NCI-H226 (cell line): ENCODE results near the gene STRAP.

Experiments
- DNase-seq: peaks from one replicate; pipeline ENCODE4 v3.0.0-alpha.2; 2015

Gene STRAP, protein sequence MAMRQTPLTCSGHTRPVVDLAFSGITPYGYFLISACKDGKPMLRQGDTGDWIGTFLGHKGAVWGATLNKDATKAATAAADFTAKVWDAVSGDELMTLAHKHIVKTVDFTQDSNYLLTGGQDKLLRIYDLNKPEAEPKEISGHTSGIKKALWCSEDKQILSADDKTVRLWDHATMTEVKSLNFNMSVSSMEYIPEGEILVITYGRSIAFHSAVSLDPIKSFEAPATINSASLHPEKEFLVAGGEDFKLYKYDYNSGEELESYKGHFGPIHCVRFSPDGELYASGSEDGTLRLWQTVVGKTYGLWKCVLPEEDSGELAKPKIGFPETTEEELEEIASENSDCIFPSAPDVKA

DNA sequence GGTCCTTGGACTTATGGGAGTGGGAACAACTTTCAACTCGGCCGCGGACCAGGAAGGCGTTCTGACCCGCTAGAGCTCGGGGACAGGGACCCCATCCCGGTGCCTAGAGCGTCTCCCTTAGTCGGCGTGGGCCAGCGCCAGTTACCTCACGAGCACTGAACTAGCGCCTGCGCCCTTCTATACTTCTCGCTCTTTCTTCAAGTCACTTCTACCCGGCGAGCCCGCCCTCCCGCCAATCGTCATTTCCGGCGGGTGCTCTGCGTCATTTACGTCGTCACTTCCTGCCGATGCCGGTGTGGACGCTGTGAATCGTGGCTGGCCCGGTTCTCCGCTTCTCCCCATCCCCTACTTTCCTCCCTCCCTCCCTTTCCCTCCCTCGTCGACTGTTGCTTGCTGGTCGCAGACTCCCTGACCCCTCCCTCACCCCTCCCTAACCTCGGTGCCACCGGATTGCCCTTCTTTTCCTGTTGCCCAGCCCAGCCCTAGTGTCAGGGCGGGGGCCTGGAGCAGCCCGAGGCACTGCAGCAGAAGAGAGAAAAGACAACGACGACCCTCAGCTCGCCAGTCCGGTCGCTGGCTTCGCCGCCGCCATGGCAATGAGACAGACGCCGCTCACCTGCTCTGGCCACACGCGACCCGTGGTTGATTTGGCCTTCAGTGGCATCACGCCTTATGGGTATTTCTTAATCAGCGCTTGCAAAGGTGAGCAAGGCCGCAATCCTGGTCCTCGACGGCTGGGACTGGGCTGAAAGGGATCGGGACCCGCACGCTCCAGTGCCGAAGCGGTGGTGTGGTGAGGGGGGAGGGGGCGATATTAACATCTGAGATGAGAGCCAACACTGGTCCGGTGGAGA is at the start of gene STRAP:
Gene STRAP (plus strand): TSS at position 270 of the 854 bp plus-strand sequence. CDS start 321 bp downstream, at position 591.
- peak; percentile 95 for DNase-seq

DNA sequence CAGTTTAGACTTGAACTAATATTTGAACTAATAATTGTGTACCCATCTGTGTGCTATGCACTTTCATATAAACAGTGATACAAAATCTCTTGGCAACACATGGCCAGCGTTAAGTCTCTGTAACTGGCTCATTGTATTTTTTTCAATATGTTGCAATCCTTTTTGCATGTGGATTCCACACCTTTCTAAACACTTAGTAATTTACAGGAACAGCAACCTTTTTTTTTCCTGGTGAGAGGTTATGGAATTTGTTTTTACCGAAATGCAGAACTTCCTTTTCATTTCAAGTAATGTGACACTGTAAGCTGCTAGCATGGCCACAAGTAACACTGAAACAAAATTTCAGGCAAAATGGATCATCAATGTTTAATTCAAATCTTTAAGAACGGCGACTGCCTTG is 47.6 kb upstream of the STRAP start:
- no peak for DNase-seq

DNA sequence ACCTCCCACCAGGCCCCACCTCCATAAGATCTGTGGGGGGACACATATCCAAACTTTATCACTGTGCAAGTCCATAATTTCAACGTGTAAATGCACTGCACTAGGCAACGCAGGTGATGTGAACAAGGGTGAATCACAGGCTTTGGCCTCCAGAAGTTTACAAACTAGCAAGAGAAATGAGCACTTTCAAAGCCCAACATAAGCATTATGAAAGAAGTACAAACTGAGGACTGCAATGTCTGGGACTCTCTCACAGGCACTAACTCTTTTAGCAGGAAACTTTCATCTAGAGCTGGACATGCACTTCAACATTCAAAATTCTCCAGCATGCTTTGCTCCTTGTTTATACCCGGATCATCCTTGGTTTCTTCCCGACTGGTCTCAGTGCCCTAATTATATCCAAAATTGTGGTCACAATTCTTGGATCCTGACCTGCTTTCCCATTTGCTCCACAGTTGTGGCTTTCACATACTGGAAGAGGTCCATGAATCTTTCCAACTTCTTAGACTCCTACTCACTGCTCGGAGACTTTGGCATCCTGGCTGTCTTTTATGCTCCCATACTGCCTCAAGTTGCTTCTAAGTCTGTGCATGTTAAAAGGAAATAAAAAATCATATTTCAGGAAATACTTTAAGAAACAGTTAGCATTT is 44.9 kb upstream of the STRAP start:
- peak; percentile 22 for DNase-seq

DNA sequence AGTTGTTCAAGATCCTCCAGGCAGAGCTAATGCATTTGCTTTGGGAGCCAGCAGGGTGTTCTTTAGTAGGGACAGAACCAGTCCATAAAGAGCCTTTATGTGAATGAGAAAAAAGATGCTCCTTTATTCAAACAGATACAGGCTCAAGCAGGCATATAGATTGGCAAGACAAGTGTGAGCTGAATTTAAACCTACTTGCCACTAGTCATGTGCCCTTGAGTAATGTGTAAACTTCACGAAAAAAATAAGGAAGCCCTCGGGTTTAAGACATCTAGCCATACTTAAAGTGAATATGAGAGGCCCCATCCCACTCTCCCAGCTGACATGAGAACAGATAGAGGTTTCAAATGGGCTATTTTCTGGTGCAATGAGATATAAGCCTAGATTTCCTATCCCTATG is 43.1 kb upstream of the STRAP start:
- DNase-seq = no peak

DNA sequence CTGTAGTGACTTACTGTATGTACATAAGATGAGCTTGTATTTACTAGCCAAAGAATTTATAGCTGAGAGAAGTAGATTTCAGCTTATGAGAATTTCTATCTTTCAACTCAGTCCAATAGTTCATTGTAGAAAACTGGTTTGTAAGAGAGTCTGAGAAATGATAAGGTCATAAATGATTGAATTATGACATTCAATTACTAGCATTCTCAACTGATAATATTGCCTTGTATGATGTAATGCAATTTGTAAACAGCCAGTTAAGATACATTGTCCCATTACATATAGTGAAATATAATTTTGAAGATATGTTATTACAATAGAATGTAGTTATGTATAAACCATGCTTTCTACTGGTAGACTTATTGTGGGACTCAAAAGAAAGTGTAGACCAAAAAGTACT is 42.5 kb upstream of the STRAP start:
- DNase-seq = no peak

DNA sequence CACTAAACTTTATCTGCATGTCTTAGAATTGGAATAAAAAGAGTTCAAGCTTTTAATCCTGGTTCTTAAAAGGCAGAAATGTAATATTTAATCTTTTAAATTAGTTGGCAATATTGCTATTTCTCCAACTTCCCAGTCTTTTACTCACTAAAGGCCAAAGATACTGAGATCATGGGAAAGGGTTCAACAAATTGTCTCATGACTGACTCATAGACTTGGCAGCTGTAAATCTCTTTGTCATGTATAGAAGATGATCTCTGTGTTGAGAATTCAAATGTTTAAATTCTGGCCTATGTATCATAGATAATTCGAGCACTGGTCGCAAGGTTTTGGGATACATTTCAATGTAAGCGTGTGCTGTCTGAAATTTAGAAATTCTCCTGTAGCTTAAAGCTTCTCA is 40.1 kb upstream of the STRAP start:
- peak; percentile 83 for DNase-seq

DNA sequence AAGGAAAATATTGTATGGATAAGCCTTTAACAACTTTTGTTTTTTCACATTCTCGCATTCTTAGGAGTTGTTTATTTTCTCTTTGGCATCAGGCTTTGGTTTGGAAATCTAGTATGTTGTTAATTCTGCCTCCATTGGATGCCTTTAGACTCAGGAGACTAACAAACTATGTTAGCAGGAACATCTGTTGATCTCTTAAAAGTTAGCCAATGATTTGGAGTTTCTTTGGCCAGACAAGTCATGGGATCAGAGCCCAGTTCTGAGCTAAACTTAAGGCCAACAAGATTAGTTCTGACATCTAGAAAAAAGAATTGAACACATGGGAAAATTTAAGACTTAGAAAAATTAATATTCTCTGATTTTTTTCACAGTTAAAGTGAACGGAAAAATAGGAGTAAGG is 35.3 kb upstream of the STRAP start:
- no peak for DNase-seq

DNA sequence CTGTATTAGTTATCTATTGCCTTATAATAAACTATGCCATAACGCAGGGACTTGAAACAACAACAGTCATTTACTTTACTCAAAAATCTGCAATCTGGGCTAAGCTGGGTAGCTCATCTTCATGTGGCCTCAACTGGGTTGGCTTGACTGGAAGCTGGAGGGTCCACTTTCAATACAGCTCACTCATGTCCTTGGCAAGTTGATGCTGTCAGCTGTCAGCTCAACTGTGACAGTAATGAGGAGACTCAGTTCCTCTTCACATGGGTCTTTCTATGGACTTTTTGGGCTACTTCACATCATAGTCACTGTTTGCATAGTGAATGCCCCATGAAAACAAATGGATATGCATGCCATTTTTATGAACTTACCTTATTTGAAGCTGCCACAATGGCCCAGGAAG is 33.6 kb upstream of the STRAP start:
- no peak for DNase-seq

DNA sequence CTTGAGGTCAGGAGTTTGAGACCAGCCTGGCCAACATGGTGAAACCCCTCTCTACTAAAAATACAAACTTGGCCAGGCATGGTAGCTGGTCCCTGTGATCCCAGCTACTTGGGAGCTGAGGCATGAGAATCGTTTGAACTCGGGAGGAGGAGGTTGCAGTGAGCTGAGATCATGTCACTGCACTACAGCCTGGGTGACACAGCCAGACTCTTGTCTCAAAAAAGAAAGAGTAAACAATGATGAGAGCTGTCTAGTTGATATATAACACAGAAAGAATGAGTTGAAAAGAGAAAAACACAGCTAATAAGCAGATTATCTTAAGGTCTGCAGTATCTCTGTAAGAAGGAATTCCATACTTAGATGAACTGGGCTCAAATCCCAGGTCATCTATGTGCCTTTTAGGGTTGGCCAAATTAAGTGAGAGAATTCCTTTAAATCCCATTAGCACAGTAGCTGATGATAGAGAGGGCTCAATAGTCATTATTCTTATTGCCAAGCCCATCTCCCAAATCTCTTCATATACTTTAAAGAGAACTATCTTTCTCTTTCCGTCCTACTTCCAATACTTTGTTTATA is 31.1 kb upstream of the STRAP start:
- no peak for DNase-seq

DNA sequence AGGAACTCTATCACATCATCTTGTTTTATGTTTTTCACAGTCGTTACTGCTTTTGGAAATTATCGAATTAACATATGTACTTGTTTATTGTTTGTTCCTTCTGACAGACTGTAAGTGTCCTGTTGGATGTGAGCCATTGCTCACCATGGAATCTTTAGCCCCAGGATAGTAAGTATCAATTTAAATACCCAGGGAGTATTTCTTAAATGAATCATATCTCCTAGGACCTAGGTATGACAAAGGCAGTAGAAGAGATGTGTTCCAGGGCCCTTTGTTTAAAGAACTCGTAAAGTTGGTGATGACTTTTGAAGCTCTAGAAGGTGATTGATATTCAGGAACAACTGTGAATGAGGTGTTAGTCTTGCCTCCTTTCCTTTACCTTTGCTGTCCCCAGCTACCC is 30.3 kb upstream of the STRAP start:
- no peak for DNase-seq

DNA sequence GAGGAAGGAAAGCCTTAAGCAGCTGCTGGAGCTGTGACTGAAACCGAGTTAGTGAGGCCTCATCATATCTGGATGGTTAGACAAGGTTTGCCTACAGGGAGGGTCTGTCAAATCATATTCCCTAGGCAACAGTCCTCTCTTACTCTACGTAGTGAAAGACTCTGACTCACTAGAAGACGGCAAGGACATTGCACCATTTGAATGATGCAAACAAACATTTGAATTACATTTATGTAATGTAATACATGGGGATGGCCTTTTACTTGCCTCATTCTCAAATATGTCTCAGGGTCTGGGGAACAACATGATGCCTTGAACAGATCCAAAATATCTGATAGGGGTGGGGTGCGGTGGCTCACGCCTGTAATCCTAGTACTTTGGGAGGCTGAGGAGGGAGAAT is 29.8 kb upstream of the STRAP start:
- no peak for DNase-seq

DNA sequence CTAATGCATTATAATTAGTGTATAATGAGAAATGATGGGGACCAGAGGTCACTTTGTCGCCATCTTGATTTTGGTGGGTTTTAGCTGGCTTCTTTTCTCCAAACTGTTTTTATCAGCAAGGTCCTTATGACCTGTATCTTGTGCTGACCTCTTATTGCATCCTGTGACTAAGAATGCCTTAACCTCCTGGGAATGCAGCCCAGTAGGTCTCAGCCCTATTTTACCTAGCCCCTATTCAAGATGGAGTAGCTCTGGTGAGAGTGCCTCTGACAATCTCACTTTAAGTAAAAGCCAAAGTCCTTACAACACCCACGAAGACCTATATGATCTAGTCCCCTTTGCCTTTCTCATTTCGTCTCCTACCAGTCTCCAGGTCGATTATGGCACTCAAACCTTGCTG is 28.3 kb upstream of the STRAP start:
- DNase-seq = no peak

DNA sequence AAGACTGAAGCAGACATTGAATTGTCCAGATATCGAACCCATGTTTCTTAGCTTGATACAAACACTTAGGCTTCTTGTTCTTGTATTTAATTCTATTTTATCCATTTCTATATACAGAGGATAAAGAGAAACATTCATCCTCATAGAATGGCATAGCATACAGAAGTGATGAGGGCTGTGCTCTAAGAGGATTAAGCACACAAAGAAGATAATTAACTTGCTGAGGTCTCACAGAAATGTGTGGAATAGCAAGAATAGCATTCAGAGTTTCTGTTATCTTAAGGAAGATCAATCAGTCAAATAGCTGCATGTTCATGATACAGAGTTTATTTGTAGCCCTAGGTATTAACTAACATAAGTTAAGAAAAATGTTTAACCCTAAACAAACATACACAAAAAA is 27.3 kb upstream of the STRAP start:
- DNase-seq = no peak

DNA sequence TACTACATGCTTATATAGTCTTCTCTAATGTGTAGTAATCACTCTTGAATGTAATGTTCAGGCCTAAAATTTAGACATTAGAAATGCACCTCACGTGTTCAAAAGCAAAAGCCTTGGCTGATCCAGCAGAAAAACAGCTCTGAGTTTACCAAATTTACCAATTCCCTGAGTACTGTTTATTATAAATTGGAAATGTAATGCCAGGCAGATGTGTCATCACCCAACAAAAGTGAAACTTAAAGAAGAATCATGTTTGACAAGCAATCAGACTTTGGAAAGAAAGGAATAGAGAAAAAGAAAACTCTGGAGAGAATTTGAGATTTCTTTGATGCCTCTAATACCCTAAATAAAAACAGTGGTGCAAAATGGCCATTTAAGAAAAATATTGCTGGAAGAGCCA is 26.5 kb upstream of the STRAP start:
- no peak for DNase-seq

DNA sequence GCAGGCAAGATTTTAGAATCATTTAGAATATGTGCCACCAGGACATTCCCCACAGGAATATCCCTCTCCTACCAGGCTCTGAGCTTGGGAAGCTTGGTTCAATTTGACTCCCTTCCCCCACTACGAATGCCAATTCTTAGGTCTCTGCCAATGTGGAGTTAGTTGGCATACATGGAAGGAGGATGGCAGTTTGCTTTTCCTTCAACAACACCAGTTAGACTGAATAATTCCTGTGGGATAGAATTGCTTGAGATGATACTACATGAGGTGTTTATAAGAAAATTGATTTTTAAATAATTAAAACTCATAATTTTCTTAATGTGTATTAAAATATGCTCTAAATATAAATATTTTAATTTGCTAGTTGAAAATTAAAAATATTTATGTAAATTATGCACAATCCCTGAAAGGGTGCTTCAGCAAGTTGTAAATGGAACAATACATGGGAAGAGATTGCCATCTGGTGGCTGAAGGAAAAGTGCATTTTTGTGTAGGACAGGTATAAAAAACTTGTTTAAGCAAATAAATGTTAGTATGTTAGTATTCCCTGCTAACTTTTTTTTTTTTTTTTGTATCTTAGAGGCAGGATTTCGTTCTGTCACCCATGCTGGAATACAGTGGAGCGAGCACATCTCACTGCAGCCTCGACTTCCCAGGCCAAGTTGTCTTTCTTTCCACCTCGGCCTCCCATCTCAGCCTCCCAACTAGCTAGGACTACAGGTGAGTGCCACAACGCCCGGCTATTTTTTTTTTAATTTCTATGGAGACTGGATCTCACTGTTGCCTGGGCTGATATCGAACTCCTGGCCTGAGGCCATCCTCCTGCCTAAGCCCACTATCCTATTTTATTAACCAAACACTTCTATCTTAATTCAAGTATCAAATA is 25.8 kb upstream of the STRAP start:
- DNase-seq = peak; percentile 38

DNA sequence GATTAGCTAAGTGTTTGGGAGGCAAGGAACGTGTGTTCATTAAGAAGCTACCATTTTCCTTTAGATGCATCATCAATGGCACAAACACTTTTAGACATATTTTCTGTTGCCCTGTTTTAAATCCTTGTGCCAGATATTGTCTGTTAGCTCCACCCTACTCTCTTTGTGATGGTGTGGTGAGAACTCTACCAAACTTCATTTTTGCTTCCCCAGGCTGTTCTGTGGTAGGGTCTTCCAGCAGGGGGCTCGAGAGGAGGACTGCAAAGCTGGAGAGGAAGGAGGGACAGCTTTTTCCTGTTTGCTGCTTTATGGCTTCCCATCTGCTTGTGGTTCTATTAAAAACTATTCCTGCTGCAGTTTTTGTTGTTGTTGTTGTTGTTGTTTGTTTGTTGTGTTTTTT is 23.8 kb upstream of the STRAP start:
- no peak for DNase-seq

DNA sequence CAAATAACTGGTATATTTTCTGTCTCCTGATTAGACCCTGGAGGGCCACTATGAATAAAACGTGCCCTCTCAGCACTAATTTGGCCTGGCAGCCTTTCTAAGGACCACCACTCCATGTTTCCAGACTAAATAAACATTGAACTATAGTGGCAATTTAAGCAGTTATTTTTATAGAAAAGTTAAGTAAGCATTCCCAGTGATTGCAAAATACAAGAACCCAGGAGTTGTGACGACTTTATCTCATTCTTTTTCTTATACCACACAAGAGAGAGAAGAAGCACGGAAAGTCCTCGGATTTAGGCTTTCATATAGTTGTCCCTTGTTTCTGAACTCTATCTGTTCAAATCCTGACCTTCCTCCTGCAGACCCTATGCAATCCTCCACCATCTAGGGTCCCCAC is 23.1 kb upstream of the STRAP start:
- DNase-seq = no peak

DNA sequence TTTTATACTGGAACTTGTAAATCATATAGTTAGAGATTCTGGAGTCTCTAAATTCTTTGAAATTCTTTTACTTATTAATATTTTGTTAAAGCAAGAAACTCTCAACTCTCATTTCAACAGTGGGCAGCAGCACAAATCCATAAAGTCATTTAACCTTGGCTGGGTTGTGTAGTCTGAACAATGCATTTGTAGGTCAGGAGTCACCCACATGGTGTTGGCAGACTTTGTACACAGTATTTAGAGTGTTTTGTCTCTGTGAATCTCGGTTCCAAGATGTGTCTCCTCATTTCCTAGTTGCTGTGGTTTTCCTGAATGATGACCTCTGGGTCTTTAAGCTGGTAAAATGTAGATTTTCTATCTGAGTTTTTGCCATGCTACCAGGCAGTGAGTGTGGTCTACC is 20.8 kb upstream of the STRAP start:
- no peak for DNase-seq

DNA sequence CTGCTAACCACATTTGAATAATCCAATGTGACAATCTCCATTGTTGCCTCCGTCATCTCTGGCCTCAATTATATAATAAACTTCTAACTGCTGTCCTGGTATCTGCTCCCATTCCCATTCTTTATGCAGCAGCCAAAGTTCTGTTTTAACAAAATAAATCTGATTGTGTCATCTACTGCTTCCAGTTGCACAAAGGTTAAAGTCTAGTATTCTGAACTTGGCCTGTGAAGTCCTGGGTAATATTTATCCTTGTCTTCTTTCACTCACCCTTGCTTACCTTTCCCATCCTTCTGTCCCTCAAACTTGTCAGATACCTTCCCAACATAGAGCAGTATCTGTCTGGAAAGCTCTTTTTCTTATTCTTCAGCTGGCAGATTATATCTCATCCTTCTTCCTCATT is 19.3 kb upstream of the STRAP start:
- no peak for DNase-seq

DNA sequence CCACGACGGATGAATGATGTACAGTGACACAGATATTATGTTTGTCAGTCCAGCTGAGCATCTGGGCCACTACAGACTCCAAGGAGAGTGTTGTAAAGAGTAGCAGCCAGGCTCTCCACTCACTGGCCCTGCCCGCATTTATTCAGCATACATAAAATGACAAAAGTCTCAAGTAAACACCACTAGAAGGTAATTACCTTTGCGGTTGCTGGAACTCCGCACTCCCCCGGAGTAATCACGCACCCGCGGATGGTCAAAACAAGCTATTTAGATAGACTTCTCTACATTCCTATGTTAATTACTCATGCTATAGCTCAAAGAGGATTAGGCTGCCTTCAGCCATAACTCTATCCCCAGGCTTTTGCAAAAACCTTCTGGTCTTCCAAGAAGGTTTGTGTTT is 18.8 kb upstream of the STRAP start:
- no peak for DNase-seq

DNA sequence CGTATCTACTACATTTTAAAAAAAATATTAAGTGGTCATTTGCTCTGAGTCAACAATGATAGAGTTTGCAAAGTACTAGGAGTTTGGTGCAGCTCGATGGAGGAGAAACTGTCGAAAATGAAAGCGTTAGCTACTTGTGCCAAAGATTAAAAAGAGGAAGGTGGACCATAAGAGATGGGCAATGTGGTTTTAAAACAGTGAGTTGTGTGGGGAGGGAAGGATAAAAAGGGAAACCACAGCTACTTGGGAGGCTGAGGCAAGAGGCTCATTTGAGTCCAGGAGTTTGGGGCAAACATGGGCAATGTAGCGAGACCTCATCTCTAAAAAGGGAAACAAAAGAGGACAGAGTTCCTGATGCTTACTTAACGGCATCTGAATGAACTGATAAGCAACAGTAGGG is 18.2 kb upstream of the STRAP start:
- DNase-seq = no peak

DNA sequence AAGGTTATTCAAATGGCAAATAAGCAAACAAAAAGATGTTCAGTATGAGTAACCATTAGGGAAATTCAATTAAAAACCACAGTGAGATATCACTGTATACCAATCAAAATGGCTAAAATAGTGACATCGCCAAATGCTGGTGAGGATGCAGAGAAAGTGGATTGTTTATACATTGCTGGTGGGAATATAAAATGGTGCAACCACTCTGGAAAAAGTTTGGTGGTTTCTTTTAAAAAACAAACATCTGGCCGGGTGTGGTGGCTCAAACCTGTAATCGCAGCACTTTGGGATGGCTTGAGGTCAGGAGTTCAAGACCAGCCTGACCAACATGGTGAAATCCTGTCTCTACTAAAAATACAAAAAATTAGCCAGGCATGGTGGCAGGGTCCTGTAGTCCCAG is 14.0 kb upstream of the STRAP start:
- DNase-seq = no peak

DNA sequence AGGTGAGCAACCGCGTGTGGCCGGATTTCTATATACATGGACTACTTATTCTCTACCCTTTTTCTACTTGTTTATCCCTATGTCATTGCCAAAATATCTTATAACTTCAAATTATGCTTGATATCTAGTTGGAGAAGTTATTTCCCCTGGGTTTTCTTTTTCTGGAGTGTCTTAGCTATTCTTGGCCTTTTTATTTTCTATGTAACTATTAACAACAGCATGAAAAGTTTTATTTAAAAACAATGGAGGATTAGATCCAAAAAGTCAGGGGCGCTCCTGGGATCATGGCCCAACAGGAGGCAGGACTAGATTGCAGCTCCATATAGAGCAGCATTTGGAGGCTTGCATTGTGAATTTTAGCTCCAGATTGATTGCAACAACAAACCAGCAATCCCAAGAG is 8.6 kb upstream of the STRAP start:
- DNase-seq = no peak
